Activated CD8-positive, alpha-beta memory T cell treated with anti-CD3 and anti-CD28 coated beads, Interleukin-2, amount 50 U/mL, for 4 hours (primary cell): ENCODE results near the gene KCND3.

Experiments
- DNase-seq: peaks from one replicate; pipeline ENCODE4 v3.0.0-alpha.2; 2020

The KCND3 gene

GRCh38 chr1:111989531-111990025 lies at the start of gene KCND3:
Gene KCND3, minus strand, starts transcription at chr1:111989668.
- no peak for DNase-seq

- DNase-seq: no peak
Observed at GRCh38 chr1:112034277-112034676, 44.8 kb upstream of the KCND3 start.

- DNase-seq: no peak
Observed at GRCh38 chr1:112033439-112034120, 44.1 kb upstream of the KCND3 start.

GRCh38 chr1:112030157-112030556 lies 40.7 kb upstream of the KCND3 start:
- no peak for DNase-seq

DNA sequence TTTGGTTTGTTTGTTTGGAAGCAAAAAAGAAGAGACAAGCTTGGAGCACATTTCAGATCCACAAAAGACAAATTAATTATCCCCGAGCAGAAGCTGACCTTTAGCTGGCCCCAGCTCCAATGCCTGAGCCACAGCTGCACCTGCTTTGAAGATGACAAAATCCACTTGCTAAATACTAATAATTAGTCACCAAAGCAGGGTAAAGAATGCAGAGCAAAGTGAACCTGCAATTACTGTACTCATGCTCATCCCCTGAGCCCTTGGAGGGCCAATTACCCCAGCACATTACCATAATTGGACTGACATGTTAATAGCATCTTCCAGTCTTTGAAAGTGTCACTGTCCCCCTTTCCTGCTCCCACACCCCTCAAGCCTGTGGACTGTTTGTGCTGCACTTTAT lies 38.2 kb upstream of the KCND3 start:
- DNase-seq: no peak

DNA sequence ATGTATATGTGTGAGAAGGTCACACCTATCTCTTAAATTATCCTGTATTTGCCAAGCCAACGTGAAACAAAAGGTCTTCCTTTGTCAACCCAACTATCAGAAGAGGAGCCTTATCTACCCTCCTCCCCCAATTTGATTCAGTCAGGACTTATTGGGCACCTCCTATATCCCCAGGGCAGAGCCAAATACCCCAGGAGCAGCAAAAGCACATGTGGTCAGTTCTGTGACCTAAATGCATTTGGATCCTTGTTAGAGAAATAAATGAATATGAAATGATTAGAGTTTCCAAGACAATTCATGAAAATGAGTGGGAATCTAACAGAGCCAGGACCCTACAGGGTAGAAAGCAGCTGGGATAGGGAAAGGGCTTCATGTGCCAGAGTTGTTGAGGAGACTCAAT lies 37.0 kb upstream of the KCND3 start:
- DNase-seq: no peak

- DNase-seq: no peak
Observed at GRCh38 chr1:112026016-112026415, 36.5 kb upstream of the KCND3 start.

DNA sequence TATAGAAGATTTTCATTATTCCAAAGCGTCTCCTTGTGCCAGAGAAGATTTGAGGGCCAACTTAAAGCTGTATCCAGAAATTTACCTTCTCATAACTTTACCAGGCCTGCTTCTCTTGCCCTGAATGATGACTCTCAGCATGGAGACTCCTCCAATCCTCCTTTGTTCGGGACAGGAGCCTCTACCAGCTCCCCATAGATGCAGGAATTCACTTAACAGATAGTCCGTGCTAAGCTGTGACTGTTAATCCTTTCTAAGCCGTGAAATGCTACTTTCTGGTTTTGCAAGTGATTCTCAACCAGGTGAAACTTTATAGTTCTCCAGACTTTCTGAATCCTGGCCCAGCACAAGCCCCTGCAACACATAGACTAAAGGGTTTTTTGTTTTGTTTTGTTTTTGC lies 31.8 kb upstream of the KCND3 start:
- no peak for DNase-seq

- DNase-seq: no peak
Observed at GRCh38 chr1:112017183-112017582, 27.7 kb upstream of the KCND3 start.

GRCh38 chr1:112012823-112013222 lies 23.4 kb upstream of the KCND3 start:
- no peak for DNase-seq

DNA sequence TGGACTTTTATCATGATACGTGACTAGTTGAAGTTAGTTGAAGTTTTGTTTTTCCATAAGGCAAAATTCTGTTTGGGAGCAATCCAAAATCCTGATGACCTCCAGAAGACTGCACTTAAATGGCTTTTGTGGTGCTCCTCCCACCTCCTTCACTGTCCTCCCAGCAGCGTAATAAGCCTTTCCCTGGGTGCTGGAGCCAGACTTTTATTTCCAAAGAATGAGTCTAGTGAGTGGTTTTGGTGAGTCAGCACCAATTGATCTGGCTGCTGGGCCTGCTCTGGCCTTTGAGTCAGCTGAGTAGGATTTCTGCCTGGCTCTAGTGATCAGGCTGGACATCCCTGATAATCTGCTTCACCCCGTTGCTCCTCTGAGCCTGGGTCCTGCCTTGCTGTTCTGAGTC lies 21.7 kb upstream of the KCND3 start:
- DNase-seq: no peak

DNA sequence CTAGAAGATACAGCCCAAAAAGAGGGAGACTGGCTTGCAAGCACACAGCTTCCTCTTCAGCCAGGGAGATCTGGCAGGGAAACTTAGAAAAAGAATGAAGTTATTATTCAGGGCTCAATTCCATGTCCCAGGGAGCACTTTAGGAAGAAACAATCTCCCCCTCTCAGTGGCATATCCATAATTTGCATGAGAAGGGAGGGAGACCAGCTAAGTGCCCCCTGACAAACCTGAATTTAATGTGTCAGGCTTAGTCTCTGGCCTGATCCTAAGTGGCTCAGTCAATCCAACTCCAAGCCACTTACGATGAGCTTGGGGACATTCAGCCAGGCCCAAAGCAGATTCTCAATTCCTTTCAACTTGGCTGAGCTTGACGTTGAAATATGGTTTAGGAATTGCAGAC lies 17.7 kb upstream of the KCND3 start:
- DNase-seq: no peak

GRCh38 chr1:112006416-112007025 lies 17.1 kb upstream of the KCND3 start:
- DNase-seq: no peak

- no peak for DNase-seq
Observed at GRCh38 chr1:112004076-112004475, 14.6 kb upstream of the KCND3 start.

GRCh38 chr1:112002514-112002913 lies 13.0 kb upstream of the KCND3 start:
- DNase-seq: no peak

GRCh38 chr1:112001436-112001835 lies 12.0 kb upstream of the KCND3 start:
- DNase-seq: no peak

DNA sequence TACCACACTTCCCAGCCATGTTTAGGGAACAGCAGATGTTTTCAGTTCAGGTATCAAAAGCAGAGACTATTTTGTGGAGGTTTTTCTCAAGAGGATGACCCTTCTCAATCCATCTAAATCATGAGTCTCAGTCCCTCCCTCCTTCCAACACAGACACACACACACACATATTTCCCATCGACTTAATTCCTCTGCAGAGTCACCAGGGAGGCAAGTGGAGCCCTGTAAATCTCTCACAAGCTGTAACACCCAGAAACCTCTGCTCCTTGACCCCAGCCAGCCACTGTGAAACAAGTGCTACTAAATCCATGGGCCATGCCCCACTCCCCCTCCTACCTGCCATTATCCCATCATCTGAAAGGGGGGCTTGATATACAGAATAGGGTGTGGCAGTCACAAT lies 10.6 kb upstream of the KCND3 start:
- DNase-seq: no peak

DNA sequence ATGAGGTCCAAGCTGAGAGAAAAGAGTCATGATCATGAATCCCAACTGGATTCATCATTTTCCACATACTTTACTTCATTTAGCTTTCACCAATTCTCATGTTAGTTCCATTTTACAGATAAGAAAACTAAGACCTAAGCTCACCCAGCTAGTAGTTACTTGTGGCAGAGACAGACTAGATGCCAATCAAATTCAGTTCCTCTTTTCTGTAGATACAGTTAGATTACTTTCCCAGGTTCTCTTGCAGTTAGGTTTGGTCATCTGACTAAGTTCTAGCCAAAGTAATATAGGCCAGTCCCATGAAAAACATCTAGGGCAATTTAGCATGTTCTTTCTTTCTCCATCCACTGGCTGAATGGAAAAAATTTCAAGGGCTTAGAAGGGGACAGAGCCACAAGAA lies 8.9 kb upstream of the KCND3 start:
- no peak for DNase-seq

DNA sequence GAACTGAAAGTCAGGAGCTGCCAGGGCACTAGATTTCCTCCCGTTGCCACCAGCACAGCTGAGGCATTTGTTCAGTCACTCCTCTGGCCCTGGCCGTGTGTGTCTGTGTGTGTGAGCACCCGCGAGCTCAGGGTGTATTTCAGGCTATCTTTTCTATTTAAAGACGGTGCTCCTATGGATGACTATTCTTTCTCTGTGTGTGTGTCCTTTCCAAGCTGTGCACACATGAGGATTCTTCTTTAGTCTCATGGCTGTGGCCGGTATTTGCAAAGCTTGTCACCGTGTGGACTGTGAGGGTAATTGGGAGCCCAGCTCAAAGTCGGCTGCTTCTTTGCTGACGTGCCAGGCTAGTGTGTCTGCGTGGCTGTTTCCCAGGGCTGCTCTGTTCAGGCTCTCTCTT lies 3.0 kb upstream of the KCND3 start:
- DNase-seq: no peak

DNA sequence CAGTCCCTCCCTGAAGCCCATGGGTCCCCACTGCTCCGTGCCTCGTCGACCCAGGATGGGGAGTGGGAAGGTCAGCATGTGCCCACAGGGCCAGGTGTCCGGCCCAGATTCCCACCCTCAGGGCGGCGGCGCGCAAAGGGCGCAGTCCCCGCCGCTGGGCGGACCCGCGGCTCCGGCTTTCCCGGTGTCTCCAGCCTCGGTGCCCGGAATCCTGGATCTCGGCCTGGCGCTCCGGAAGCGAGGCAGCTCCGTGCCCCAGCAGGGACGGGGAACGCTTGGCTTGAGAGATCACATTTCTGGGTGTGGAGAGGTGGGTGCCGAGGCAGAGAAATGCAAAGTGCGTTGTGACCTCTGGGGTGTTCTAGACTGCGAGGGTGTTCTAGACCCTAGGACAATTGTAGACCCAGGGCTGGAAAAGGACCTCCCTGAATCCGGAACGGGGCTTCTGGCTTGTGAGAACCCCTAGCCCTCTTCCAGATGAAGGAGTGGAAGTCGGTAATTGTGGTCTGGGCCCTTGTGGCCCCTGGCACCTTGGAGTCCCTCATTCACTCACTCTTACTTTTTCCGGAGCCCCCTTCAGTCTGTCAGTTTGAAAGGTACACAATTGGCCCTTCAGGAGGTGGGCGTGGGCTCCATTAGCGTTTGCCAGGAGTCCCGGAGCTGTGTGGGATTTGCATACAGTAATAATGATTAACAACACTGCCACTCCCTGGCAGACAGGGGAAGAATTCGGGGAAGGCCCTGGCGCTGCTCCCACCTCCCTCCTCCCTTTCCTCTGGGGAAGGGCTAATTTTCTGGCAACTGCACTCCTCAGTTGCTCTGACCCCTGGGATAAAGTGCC lies 1.6 kb upstream of the KCND3 start:
- no peak for DNase-seq

DNA sequence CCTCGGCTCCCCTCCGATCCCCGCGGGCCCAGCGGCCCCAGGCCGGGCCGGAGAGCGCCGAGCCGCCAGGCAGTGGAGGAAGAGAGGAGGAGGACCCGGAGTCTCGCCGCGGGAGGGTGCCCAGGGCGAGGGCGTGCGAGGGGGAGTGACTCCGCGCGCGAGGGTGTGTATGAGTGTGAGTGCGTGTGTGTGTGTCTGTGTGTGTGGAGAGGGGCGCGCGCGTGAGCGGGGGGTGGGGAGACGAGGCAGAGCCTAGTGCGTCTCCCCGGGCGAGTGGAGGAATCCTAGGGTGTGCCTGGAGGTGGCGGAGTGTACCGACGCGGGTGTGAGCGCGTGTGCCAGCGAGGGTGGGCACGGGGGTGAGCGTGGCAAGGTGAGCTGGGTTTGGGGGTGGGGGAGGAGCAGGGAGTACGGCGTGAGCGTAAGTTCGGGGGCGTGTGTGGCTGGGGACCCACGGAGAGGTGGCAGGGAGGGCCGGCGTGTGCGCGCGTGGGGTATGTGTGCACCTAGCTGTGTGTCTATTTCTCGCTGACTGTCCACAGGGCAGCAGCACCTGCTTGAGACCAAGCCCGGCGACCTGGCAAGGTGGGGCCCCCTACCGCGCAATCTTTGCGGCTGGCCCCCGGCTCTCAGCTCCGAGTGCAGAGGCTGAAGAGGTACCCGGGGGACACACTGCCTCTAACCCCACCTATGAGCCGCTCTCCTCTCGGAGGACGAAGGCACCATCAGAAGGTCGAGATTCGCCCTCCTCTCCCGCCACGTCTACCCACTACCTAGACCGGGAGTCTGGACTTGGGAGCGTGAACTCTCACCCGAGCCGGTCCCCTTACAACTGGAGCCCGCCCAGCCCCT lies 784 bp upstream of the KCND3 start:
- DNase-seq: no peak

GRCh38 chr1:111988743-111989453 lies 570 bp downstream of the KCND3 start:
- no peak for DNase-seq
